Activated CD8-positive, alpha-beta memory T cell treated with anti-CD3 and anti-CD28 coated beads for 36 hours (primary cell): ENCODE results near the gene TNNI2. TPM values are rescaled to one million over a fixed set of nuclear protein-coding genes. Genes with fewer than 3 reads are reported as not detected.

ENCODE experiments used
- CTCF ChIA-PET: fragments of 350-600 bp; sonication (Branson Sonifier 250); formaldehyde crosslinking; loops from one replicate; lab custom pipeline; 2021; ENCODE audit warnings: antibody characterized with exemption; lab: Charles Lee
- POLR2A ChIA-PET: fragments of 350-600 bp; sonication (Branson Sonifier 250); formaldehyde crosslinking; loops from one replicate; lab custom pipeline; 2021; ENCODE audit warnings: antibody characterized with exemption; lab: Charles Lee
- total RNA-seq, 2 experiments: library from RNA; stranded (reverse); gene quantifications; one replicate each; pipeline ENCODE4 v1.2.3, GENCODE V29; 2021

The TNNI2 gene
- total RNA-seq, 2 experiments from 2014 or later: 0.55 to 0.57 TPM

DNA sequence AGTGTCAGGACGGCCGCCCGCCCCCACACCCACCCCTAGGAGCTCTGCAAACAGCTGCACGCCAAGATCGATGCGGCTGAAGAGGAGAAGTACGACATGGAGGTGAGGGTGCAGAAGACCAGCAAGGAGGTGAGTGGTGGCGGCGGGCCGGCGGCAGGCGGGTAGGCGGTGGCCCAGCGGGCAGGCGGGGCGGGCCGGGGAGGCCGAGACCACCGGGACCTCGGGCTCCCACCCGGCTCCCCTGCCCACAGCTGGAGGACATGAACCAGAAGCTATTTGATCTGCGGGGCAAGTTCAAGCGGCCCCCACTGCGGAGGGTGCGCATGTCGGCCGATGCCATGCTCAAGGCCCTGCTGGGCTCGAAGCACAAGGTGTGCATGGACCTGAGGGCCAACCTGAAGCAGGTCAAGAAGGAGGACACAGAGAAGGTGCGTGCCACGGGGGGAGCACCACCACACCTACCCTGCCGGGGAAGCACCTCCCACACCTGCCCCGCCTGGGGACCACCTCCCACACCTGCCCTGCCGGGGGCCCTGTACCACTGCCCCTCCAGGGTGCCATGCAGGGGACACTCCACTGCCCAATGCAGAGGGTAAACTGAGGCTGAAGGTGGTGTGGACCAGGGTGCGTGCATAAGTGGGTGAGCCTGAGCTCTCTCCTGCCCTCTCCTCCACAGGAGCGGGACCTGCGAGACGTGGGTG lies 2.1 kb downstream of the TNNI2 start:
- CTCF ChIA-PET: interaction anchor here (0.6 to 3.0 kb wide), 9 partner anchors 10 to 311 kb away, joined by 3 to 8 read pairs (median 3); no protein-coding TSS in a partner anchor
- POLR2A ChIA-PET: no interaction called here

GRCh38 chr11:1841511-1842148 lies 2.8 kb downstream of the TNNI2 start:
- POLR2A ChIA-PET: no interaction called here
- CTCF ChIA-PET: interaction anchor here (0.6 to 1.8 kb wide), 7 partner anchors 9 to 310 kb away, joined by 3 to 7 read pairs (median 3); no protein-coding TSS in a partner anchor

DNA sequence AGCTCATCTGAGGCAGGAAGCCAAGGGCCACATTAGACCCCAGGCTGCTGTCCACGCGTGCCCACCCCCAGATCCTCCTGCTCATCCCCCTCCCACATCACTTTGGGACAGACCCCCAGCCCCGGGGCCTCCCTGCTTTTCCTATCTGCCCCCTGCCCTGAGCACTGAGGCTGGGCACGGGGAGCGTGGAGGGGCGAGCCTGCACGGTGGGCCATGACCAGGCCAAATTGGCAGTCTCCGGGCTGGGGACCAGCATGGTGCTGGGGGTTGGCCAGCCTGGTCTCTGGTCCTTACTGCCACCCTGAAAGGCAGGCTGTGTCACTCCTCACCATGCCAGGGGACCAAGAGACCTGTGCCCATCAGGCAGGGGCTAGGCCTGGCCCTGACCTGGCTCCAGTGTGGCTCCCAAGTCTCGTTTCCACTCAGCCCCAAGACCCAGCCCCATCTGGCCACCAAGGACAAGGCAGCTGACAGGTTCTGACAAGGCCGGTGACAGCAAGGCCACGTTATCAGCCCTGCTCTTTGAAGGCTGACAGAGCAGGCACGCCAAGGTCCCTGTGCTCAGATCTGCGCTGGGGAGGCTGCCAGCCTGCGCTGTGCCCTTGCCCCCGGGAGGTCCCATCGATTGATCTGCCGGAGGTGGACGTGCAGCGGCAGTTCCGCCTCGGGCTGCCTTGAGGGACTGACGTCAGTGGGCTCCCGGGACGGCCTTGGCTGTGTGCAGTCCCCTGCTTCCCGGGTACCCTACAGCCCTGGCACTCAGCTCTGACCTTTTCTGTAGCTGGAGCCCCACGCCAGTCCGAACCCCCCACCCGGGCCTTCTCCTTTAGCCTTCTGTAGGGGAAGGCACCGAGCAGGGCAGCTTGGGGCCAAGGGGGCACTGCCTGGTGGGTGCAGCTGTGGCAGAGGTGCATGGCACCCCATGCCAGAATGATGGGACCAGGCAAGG lies 3.6 kb downstream of the TNNI2 start:
- ChIA-PET CTCF (interaction anchor here (0.5 to 1.8 kb wide), 4 partner anchors 40 to 309 kb away, joined by 3 to 7 read pairs (median 4); no protein-coding TSS in a partner anchor), POLR2A (no interaction called here)

- POLR2A ChIA-PET: interaction anchor here (0.6 kb wide), 1 partner anchor 10 kb away, joined by 3 read pairs; no protein-coding TSS in a partner anchor
- CTCF ChIA-PET: no interaction called here
Measured at GRCh38 chr11:1843098-1843473, 4.3 kb downstream of the TNNI2 start.

GRCh38 chr11:1843796-1844195 lies 5.0 kb downstream of the TNNI2 start:
- ChIA-PET CTCF (no interaction called here), POLR2A (interaction anchor here (0.6 kb wide), 1 partner anchor 10 kb away, joined by 3 read pairs; no protein-coding TSS in a partner anchor)

- POLR2A ChIA-PET: no interaction called here
- CTCF ChIA-PET: no interaction called here
Measured at GRCh38 chr11:1844221-1845094, 5.7 kb downstream of the TNNI2 start.

GRCh38 chr11:1845095-1845429 lies 6.3 kb downstream of the TNNI2 start:
- ChIA-PET POLR2A (no interaction called here), CTCF (interaction anchor here (1.3 to 6.9 kb wide), 4 partner anchors 10 to 306 kb away, joined by 5 to 37 read pairs (median 8); no protein-coding TSS in a partner anchor)

DNA sequence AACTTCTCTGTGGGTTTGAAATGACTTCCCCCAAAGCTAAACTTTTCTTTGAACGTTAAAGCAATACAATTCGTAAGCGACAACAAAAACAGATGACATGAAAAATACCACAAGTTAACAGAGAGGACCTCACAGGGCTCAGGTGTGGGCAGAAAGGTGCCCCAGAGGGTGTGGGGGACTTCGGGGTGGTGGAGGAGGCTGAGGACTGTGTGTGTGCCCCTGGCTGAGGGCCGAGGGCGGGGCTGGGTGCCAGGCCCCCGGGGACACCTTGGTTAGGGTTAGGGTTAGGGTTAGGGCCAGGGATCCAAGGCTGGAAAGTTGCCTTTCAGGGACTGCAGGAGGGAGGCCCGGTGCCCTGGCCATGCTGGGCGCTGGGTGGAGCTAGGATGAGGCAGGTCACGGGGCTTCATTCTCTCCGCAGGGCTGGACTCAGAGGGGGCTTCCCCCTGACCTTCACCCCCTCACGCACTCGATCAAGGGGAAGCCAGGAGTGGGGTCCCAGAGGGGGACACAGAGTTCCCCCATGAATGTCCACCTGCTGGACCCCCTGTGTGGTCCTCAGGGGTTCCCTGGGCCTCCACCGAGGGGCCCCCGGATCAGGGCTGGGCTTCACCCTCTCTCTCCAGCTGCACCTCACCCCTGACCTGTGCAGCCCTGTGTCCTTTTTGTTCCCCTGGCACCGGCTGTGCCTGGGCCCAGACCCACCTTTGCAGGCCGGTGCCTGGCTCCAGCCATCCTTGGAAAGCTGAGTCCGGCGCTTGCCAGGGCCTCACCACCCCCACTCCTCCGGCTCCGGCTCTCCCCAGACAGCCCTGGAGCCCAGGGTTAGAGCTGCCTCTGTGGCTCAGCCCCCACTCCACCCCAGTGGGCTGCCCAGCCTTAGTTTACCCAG lies 7.0 kb downstream of the TNNI2 start:
- ChIA-PET CTCF (interaction anchor here (0.8 to 6.9 kb wide), 7 partner anchors 9 to 306 kb away, joined by 3 to 37 read pairs (median 5); no protein-coding TSS in a partner anchor), POLR2A (no interaction called here)

DNA sequence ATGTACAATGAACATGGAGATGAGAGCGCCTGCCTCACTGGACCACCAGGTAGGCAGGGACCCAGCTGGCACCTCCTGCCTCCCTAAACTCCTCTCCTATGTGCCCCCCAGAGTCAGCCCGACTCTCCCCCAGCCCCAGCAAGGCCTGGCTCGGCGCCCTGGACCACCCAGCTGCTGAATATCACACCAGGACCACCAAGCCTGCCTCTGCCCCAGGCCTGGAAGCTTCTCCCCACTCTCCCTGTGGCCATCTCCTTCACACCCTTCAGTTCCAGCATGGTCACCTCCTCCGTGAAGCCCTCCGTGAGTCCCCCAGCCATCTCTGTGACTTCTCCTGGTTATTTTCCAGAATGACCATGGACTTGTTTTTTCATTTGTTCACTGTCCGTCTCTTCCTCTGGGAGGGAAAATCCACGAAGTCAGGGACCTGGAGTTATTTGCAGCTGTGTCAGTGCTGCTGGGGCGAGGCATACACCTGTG lies 7.7 kb downstream of the TNNI2 start:
- ChIA-PET POLR2A (no interaction called here), CTCF (interaction anchor here (0.8 to 6.9 kb wide), 6 partner anchors 10 to 305 kb away, joined by 3 to 37 read pairs (median 4); no protein-coding TSS in a partner anchor)

DNA sequence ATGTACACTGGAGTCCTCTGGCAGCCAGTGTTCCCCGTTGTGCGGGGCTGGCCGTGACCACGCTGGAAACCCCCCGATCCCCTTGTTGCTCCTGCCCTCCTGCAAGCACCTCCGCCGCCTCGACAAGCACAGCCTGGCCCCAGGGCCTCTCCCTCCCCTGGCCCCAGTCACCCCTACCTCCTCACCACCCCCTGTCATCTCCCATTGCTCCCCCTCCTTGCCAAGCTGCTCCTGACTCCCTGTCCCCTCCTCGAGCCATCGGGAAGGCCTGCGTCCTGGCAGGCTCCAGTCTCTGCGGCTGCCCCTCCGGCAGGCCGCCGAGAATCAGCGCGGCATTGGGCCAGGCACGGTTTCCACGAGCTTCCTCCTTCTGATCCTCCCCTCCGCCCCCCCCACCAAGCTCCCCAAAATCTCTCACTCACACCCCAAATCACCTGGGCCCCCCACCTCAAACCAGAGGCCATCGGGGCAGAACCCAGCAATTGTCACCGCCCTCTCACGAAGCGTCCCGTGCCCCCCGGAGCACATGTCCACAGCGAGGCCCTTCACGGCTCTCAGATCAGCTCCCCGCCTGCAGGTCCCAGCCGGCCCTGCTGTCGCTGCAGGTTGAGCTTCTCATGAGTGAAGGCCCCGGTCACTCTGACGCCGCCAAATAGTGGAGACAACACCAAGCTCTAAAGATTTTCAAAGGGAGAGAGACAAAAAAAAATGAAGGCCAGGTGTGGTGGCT lies 8.4 kb downstream of the TNNI2 start:
- CTCF ChIA-PET: interaction anchor here (0.8 to 6.9 kb wide), 8 partner anchors 9 to 304 kb away, joined by 3 to 37 read pairs (median 6); no protein-coding TSS in a partner anchor
- POLR2A ChIA-PET: interaction anchor here (0.6 to 0.7 kb wide), 3 partner anchors 9 to 89 kb away, joined by 3 to 4 read pairs (median 3); no protein-coding TSS in a partner anchor

DNA sequence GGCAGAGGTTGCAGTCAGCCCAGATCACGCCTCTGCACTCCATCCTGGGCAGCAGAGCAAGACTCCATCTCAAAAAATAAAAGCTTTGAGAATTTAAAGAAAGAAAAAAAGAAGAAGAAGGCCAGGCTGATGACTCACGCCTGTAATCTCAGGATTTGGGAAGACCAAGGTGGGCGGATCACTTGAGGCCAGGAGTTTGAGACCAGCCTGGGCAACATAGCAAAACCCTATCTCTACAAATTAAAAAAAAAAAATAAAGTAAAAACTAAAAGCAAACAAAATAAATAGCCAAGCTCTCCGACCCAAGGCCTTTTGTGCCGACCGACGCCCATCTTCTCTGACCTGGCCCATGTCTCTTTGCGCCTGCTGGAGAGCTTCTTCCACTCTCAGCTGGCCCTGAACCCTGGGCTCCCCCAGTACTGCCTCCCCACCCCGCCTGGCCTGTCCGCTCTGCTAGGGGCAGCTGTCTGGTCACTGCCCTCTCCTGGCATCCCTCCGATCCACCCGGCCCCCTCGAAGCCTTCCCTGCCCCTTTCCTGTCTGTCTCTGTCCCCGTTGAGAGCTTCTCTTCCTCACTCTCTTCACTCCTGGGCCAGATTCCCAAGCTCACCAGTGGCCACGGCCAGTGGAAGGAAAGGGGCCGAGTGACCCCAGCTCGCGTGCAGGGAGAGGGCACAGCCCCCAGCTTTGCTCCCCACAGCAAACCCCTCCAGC lies 9.3 kb downstream of the TNNI2 start:
- POLR2A ChIA-PET: interaction anchor here (0.6 to 0.7 kb wide), 2 partner anchors 8 to 44 kb away, joined by 3 read pairs; no protein-coding TSS in a partner anchor
- CTCF ChIA-PET: interaction anchor here (0.8 to 6.9 kb wide), 9 partner anchors 8 to 303 kb away, joined by 3 to 37 read pairs (median 6); no protein-coding TSS in a partner anchor

DNA sequence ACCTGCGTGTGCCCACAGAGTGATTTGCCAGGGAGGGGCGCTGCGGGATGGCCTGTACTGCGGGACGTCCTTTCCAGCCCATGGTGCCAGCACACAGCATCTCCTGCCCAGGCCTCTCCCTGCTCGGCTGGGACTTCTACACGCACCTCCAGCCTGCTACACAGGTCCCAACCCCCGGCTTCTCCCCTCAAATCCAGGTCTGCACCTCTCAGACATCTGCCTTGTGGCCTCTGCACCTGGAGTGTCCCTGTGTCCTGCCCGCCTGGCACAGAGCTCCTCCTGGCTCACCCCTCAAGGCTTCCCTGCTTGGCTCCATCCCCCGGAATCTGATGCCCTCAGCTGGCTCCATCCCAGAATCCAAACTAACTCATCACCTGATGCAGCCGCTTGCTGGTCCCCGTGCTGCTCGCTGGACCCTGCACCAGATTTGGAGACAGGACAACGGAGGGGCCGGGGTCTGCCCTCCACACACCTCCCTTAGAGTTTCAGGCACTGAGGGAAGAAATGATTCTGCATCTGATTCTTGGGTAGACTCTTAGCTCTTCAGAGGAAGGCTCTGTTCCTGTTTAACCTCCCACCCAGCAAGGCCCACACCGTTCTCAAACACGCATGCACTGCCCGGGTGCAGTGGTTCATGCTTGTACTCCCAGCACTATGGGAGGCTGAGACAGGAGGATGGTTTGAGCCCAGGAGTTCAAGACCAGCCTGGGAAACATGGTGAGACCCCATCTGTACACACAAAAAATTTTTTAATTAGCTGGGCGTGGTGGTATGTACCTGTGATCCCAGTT lies 10.1 kb downstream of the TNNI2 start:
- ChIA-PET POLR2A (no interaction called here), CTCF (interaction anchor here (0.9 to 6.9 kb wide), 6 partner anchors 12 to 302 kb away, joined by 3 to 37 read pairs (median 6); no protein-coding TSS in a partner anchor)

- ChIA-PET POLR2A (interaction anchor here (0.8 kb wide), 1 partner anchor 15 kb away, joined by 3 read pairs; no protein-coding TSS in a partner anchor), CTCF (interaction anchor here (0.7 to 6.9 kb wide), 11 partner anchors 11 to 302 kb away, joined by 3 to 37 read pairs (median 5); no protein-coding TSS in a partner anchor)
Measured at GRCh38 chr11:1851468-1852180, 12.8 kb downstream of the TNNI2 start.
